Metanephros (tissue), 1 donor: ENCODE measurements around the gene LMO4. TPM values are rescaled to one million over a fixed set of nuclear protein-coding genes. Genes with fewer than 3 reads are reported as not detected.

Source experiments
- total RNA-seq: library from RNA; depleted of rRNA; stranded (reverse); fragments of >200 nt; gene quantifications from one replicate; pipeline ENCODE4 v1.2.3, GENCODE V29; 2014

The LMO4 gene
- total RNA-seq, result 114 TPM

GRCh38 chr1:87328272-87329050, at the start of gene LMO4:
Gene LMO4, plus strand, starts transcription at chr1:87328880. Its CDS starts 3,136 bp downstream, at chr1:87332016.

